NCI-H774 (cell line): Measurements from ENCODE around the gene REPIN1.

Source experiments
- DNase-seq: peaks from one replicate; lab custom pipeline; 2025; lab: John Stamatoyannopoulos, UW

REPIN1 gene

DNA sequence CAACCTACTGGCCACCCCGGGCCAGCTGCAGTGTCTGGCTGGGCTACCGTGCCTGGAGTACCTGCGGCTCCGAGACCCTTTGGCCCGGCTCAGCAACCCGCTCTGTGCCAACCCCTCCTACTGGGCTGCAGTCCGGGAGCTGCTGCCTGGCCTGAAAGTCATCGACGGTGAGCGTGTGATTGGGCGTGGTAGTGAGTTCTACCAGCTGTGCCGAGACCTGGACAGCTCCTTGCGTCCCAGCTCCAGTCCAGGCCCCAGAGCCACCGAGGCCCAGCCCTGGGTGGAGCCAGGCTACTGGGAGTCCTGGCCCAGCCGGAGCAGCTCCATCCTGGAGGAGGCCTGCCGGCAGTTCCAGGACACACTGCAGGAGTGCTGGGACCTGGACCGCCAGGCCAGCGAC, 31.4 kb upstream of the REPIN1 start:
- no peak for DNase-seq

DNA sequence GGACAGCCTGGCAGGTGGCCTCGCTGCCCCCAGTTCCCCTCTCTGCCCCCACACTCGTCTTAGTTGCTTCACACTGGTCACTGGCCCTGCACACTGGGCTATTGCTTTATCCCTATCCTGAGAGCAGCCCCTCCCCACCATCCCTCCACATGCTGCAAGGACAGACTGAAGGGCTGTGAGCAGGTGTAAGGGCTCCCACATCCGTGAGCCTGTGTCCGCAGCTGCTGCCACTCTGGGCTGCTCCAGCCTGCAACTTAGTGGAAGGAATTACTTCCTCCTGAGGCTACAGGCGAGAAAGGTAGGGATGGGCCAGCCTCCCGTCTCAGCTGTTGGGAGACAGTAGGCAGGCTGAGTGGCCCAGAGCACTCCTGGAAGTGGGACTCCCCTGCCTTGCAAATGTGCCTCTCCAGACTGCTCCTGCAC, 31.0 kb upstream of the REPIN1 start:
- no peak for DNase-seq

- no peak for DNase-seq
These were observed 30.3 kb upstream of the REPIN1 start for GRCh38 chr7:150338166-150338829.

DNA sequence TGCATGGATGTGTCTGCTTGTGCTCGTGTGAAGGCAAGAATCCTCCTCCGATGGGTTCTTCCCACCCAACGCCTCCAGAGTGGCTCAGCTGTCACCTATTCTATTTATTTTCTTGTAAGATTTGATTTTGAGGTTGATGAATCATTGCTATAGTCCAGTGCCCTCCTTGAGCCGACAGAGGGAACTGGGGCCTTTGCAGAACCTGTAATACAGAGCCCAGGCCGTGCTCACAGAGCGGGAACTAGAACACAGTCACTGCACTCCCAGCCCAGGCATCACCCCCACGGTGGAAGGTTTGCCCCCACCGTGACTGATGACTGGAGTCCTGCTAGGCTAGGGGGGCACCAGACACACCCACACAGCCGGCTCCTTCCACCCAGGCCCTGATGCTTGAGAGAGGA, 29.2 kb upstream of the REPIN1 start:
- DNase-seq: no peak

DNA sequence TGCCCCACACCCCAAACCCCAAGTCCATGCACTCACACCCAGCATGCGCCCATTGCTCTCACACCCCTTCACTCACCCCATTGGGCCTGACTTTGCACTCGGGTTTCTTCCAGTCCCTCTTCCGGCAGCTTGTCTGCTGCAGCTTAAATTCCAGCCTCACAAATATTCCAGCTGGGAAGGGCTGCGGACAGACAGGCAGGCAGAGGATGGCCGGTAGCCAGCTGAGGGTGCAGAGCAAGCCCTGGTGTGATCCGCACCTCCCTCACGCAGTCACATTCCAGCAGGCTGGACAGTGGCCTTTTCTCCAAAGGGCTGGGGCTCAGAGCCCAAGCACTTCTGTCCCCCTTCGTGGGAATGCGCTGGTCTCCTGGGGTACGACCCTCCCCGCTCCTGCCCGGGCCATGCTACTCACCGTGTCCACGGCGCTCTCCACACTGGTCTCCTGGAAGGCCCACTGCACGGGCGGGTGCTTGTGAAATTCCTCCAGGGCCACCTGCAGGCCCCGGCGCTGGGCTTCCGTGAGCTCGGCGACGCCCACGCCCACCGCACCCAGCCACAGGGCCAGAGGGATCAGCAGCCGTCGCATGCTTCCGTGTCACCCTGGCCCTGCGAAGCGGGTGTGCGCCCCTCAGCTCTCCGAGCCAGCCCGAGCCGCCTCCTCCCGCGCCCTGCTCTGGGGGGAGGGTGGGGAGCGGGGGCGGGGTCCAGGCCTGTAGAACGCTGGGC, 28.4 kb upstream of the REPIN1 start:
- no peak for DNase-seq

GRCh38 chr7:150340875-150341262, 27.8 kb upstream of the REPIN1 start:
- DNase-seq: no peak

DNA sequence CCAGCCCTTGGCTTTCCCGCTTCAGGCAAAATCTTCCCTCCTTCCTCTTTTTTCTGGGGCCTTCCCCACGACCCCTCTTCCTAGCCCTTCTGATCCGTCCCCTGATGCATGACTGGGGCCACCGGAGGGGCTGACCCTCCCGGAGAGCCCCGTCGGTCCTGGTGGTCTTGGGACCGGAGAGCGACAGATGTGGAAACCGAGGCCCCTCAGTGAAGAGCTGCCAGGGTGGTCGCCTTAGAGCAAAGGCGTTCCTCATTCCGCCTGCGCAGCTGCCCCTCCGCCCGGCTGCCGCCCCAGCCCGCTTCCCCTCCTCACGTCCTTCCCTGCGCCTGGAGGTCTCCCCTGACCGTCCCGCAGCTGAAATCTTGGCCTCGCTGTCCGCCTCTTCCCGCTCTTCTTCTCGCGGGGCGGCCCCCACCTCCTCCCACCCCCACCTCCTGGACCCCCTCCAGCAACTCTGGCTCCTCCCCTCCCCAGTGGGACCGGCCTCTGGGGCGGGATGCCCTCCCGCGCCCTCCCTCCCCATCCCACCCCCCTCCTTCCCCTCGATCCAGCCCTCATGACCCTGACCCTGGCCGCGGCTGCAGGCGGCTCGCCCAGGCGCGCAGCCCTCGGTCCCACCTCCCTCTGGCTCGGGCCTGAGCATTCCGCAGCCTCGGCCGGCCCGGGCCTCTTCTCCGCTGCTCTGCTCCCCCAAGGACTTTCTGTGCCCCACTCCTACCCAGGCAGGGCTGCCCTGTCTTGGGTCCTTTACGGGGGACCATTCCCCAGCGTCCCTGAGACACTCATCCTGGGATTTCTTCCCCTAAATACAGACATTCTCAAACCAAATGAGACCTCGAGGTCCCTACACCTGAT, 27.1 kb upstream of the REPIN1 start, which contains the start of gene RARRES2:
Gene RARRES2, minus strand, starts transcription at position 367 of the 858 bp plus-strand sequence. CDS start 1,020 bp downstream, outside the sequence.
- no peak for DNase-seq

DNA sequence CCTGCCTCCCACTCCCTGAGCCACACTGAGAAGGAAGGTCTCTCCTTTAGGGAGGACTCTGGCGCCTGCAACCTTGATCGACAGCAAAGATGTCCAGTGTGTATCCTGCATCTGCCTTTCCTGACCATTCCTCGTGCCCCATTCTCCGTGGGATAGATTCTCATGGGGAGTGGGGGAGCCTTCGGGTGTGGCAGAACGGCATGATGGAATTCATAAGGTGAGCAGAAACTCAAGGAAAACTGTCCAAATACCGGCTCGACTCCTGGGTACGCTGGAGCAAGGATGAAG, 26.6 kb upstream of the REPIN1 start:
- DNase-seq: no peak

DNA sequence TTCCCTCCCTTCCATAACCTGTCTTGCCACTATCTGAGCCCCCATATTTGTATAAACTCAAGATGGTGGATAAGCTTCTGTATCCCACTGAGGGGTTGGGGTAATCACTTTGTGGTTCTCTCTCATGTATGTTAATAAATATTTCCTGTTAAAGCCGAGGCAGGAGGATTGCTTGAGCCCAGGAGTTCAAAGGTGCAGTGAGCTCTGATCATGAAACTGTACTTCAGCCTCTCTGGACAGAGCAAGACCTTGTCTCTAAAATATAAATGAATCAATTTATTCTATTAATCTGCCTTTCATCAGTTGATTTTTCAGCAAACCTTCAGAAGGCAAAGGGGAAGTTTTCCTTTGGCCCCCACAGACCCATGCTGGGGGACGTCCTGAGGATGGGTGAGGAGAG, 25.4 kb upstream of the REPIN1 start:
- DNase-seq: no peak

DNA sequence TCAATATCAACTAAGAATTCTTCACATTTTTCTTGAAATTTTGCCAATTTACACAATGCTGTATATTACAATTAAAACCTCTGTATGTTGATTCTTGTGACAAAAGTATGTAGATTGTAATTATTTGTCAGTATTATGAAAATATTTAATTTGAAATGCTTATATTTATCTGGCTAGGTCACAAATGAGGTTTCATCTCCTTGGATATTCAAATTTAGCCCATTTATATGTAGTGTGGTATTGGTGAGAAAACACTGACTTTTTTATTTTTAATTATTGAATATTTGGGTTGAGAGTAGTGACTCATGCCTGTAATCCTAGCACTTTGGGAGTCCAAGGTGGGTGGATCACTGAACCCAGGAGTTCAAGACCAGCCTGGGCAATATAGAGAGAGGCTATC, 24.3 kb upstream of the REPIN1 start:
- DNase-seq: no peak

DNA sequence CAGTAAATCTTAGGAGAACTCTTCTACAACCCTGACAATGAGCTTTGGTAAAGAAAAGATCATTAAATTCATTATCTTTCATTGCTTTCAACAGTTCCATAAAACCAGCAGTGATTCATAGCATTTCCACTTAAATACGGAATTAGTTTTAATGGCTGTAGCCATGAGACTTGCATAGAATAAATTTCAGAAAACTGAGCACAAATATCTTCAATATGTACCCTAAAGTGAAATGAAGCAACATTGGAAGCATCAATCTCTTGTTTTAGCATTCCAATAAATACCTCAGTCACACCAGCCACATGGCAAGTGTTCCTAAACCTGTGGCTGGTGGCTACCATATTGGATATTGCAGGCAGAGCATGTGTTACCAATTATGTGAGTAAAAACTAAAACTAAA, 23.6 kb upstream of the REPIN1 start:
- DNase-seq: no peak

- no peak for DNase-seq
These were observed 21.7 kb upstream of the REPIN1 start for GRCh38 chr7:150346922-150347321.

GRCh38 chr7:150351587-150352194, 16.9 kb upstream of the REPIN1 start:
- DNase-seq: no peak

- DNase-seq: no peak
These were observed 13.0 kb upstream of the REPIN1 start for GRCh38 chr7:150355666-150356059.

GRCh38 chr7:150356265-150356897, 12.2 kb upstream of the REPIN1 start:
- peak; percentile 4 for DNase-seq

- no peak for DNase-seq
These were observed 11.4 kb upstream of the REPIN1 start for GRCh38 chr7:150357270-150357669.

- no peak for DNase-seq
These were observed 10.7 kb upstream of the REPIN1 start for GRCh38 chr7:150357771-150358427.

- no peak for DNase-seq
These were observed 10.2 kb upstream of the REPIN1 start for GRCh38 chr7:150358433-150358832.

DNA sequence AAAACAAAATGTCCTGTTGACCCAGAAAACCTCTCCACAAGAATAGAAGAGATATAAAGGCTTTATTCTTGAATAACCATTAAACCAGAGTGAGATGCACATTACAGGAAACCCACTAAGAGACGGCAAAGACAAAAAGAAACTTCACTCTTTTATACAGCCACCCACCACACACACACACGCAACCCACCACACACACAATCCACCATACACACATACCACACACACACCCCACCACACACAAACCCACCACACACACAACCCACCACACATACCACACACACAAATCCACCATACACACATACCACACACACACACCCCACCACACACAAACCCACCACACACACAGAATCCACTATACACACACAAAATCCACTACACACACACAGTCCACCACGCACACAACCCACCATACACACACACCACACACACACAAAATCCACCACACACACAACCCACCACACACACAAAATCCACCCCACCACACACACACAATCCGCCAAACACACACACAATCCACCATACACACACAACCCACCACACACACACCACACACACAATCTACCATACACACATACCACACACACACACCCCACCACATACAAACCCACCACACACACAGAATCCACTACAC, 9.5 kb upstream of the REPIN1 start:
- no peak for DNase-seq

DNA sequence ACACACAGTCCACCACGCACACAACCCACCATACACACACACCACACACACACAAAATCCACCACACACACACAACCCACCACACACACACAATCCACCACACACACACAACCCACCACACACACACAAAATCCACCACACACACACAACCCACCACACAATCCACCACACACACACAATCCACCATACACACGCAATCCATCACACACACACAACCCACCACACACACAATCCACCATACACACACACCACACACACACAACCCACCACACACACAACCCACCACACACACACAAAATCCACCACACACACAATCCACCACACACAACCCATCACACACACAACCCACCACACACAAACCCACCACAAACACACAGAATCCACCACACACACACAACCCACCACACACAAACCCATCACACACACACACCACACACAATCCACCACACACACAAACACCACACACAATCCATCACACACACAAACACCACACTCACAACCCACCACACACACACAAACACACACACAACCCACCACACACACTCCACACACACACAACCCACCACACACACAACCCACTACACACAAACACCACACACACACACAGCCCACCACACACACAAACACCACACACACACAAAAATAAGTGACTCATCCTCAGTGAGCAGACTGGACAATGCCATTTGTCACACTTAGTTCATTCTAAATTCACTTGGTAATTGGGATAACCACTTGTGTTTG, 8.8 kb upstream of the REPIN1 start:
- DNase-seq: no peak
